SU-DHL-6 (cell line): ENCODE data around the gene HID1.

Experiments
- H2AFZ ChIP-seq: fragments of 200-600 bp; sonication (generic); 2 replicates; pipeline ENCODE4 v1.6.1; 2014; ENCODE audit warnings: low read depth, mild to moderate bottlenecking, moderate library complexity, mixed read lengths, antibody characterized with exemption, low read length; ENCODE audit not compliant: severe bottlenecking
- H3F3A ChIP-seq: fragments of 200-600 bp; shearing (Covaris generic); 2 replicates; pipeline ENCODE4 v1.6.0; 2016; ENCODE audit warnings: antibody characterized with exemption, mild to moderate bottlenecking; ENCODE audit not compliant: insufficient read depth
- H3K27ac ChIP-seq: fragments of 200-600 bp; sonication (generic); 2 replicates; pipeline ENCODE4 v1.5.1; 2016; ENCODE audit warnings: low read depth, mild to moderate bottlenecking, low read length, moderate library complexity, mixed read lengths
- H3K27me3 ChIP-seq: fragments of 200-600 bp; sonication (generic), shearing (Covaris generic); 2 replicates; pipeline ENCODE4 v1.6.0; 2014; ENCODE audit warnings: mild to moderate bottlenecking, low read length
- H3K36me3 ChIP-seq: fragments of 200-600 bp; sonication (generic); 2 replicates; pipeline ENCODE4 v1.6.1; 2014; ENCODE audit warnings: mild to moderate bottlenecking, low read length, mixed read lengths
- H3K4me2 ChIP-seq: fragments of 300-600, 200-600 bp; shearing (Covaris generic), sonication (generic); 2 replicates; pipeline ENCODE4 v1.6.0; 2014; ENCODE audit warnings: low read length, low read depth, mild to moderate bottlenecking; ENCODE audit not compliant: poor library complexity, severe bottlenecking
- H3K4me3 ChIP-seq: fragments of 200-600 bp; sonication (generic); 2 replicates; pipeline ENCODE4 v1.5.1; 2014; ENCODE audit warnings: antibody characterized with exemption, low read length, mild to moderate bottlenecking, mixed read lengths; ENCODE audit not compliant: insufficient read depth, poor library complexity, severe bottlenecking
- H3K79me2 ChIP-seq: fragments of 200-600 bp; sonication (generic); 2 replicates; pipeline ENCODE4 v1.6.1; 2014; ENCODE audit warnings: mild to moderate bottlenecking, low read length, moderate library complexity; ENCODE audit not compliant: insufficient read depth
- H3K9ac ChIP-seq: fragments of 200-600 bp; sonication (generic); 2 replicates; pipeline ENCODE4 v1.7.0; 2014; ENCODE audit warnings: mild to moderate bottlenecking, low read length
- H3K9me2 ChIP-seq: fragments of 200-600 bp; sonication (generic); replicated peaks from 2 replicates; pipeline ENCODE4 v1.6.1; 2014; ENCODE audit warnings: low read length; ENCODE audit not compliant: insufficient read depth
- H3K9me3 ChIP-seq: fragments of 200-600 bp; sonication (generic); 2 replicates; pipeline ENCODE4 v1.6.1; 2014; ENCODE audit warnings: low read length, mixed read lengths; ENCODE audit not compliant: insufficient read depth
- H4K20me1 ChIP-seq: fragments of 200-600 bp; sonication (generic); 2 replicates; pipeline ENCODE4 v1.6.1; 2014; ENCODE audit warnings: low read depth, mild to moderate bottlenecking, antibody characterized with exemption, low read length, moderate library complexity, mixed read lengths
- EZH2phosphoT487 ChIP-seq: fragments of 200-600 bp; sonication (generic), shearing (Covaris generic); conservative IDR thresholded peaks from 2 replicates; pipeline ENCODE4 v1.6.1; 2018; ENCODE audit warnings: mild to moderate bottlenecking, antibody characterized with exemption, low read length, moderate library complexity, mixed read lengths
- TF ChIP-seq, protein P1 (sequence below): fragments of 200-600 bp; sonication (generic); IDR thresholded peaks from one replicate; pipeline ENCODE4 v1.5.1; 2017; ENCODE audit warnings: antibody characterized with exemption, mild to moderate bottlenecking, low read length, moderate library complexity; ENCODE audit not compliant: insufficient read depth, poor library complexity, severe bottlenecking

HID1 gene

DNA sequence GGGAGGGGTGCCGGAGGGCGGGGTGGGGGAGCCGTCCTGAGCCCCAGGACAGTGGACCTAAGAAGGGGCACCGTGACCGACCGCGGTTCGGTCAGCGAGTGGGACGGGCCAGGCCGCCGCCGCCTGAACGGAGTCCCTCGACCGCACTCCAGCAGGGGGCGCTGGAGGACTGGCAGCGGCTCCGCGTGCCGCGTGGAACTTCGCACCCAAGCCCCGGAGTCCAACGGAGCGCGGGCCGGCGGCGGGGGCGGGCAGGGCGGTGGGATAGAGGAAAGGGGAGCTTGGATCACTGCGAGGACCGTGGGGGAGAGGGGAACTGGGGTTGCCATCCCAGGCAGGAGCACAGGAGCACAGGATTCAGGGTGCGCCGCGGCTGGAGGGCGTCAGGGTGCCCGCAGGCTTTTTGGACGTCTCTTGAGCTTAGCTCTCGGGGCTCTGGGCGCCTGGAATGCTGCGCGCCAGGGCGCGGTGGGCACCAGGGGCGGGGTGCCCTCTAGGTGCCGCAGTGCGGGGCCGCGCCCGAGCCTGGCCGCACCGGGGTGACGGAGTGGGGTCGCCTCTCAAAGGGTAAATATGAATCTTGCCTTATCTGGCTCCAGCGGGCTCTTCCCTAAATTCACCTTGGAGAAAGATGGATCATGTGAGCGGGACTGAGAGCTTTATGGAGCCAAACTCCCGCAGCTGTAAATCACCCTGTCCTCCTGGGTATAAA lies 48.9 kb downstream of the HID1 start:
- TF ChIP-seq, protein P1, sequence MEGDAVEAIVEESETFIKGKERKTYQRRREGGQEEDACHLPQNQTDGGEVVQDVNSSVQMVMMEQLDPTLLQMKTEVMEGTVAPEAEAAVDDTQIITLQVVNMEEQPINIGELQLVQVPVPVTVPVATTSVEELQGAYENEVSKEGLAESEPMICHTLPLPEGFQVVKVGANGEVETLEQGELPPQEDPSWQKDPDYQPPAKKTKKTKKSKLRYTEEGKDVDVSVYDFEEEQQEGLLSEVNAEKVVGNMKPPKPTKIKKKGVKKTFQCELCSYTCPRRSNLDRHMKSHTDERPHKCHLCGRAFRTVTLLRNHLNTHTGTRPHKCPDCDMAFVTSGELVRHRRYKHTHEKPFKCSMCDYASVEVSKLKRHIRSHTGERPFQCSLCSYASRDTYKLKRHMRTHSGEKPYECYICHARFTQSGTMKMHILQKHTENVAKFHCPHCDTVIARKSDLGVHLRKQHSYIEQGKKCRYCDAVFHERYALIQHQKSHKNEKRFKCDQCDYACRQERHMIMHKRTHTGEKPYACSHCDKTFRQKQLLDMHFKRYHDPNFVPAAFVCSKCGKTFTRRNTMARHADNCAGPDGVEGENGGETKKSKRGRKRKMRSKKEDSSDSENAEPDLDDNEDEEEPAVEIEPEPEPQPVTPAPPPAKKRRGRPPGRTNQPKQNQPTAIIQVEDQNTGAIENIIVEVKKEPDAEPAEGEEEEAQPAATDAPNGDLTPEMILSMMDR: peak; percentile 45
- no peak for TF ChIP-seq EZH2phosphoT487
- Histone ChIP-seq H3K36me3 (no peaks in the 10 kb centered on the region), H3K4me2 (no peak overlapping the region), H3K27ac (no peak overlapping the region), H2AFZ (no peak overlapping the region), H3F3A (no peaks in the 10 kb centered on the region), H3K9ac (no peak overlapping the region), H3K79me2 (no peaks in the 10 kb centered on the region), H3K9me2 (no peaks in the 10 kb centered on the region), H3K9me3 (no peaks in the 10 kb centered on the region), H3K27me3 (no peaks in the 10 kb centered on the region), H4K20me1 (no peaks in the 10 kb centered on the region), H3K4me3 (no peak overlapping the region)

DNA sequence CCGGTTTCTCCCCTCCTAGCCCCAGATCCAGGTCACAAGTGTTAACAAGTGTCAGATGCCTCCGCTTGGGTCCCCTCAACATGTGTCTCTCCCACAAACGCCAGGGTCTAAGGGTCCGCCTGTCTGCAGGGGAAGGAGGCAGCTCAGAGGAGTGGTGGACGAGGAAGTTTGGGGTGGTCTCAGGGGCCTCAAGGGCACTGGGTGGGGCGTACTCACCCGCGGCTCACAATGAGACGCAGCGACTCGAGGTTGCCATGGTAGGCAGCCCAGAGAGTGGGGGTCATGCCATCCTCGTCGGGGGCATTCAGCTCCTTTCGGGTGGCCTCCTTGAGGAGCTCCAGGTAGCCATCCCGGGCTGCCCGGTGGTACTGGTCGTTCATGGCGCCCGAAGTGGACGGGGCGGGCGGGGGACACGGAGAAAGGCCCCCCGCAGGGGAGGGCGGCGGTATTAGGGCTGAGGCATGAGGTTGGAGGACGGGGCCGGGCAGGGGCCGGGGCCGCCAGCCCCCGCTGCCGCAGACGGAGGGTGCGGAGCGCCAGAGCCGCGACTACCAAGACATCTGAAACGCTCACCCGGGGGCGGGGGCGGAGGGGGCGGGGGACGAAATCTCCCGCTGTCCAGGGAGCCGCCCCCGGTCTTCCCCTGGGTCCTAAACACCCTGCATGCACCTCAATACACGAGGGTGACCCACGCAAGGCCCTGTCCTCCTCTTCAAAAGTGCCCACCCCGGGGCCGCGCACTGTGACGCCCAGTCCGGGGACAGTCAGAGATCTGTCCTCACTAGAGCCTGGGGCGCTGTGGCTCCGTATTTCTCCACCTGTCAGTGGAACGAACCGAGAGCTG lies 49.6 kb downstream of the HID1 start, which contains the start of gene USH1G:
TSS of gene USH1G (minus strand) at position 562 of the 844 bp plus-strand sequence. CDS start at position 380, 182 bp downstream.
- Histone ChIP-seq H3K79me2 (no peaks in the 10 kb centered on the region), H3K27me3 (no peaks in the 10 kb centered on the region)

DNA sequence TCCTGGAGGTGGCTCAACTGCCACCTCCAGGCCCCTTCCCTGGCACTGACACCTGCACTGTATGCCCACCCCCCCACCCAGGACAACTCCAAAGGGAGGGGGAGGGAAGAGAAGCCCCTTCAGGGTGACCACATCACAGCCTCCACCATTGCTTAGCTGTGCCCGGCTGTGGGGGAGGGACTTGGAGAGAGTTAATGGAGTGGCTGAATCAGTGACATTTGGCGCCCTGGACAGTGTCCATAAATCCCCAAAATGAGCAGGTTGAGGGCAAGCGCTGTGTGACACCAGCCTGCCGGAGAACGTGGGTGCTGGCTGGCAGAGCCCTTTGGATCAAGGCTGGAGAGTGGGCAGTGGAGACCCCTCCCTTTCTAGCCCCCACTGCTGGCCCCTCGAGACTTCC lies 50.4 kb downstream of the HID1 start:
- Histone ChIP-seq H3K36me3 (no peaks in the 10 kb centered on the region), H3K9ac (no peak overlapping the region), H3K79me2 (no peaks in the 10 kb centered on the region), H3K4me2 (no peak overlapping the region), H2AFZ (no peak overlapping the region), H3F3A (no peaks in the 10 kb centered on the region), H3K9me2 (no peaks in the 10 kb centered on the region), H3K9me3 (no peaks in the 10 kb centered on the region), H3K4me3 (no peak overlapping the region), H4K20me1 (no peaks in the 10 kb centered on the region), H3K27ac (no peak overlapping the region), H3K27me3 (no peaks in the 10 kb centered on the region)
- TF ChIP-seq, protein P1: no peak
- no peak for TF ChIP-seq EZH2phosphoT487

More for the DNA sequence above, 49.6 kb downstream of the HID1 start, which contains the start of gene USH1G:
- no peak within 1 kb of the TSS for H2AFZ ChIP-seq
- TF ChIP-seq, protein P1: no peak
- no peak for TF ChIP-seq EZH2phosphoT487
- H3K9ac ChIP-seq: no peak within 1 kb of the TSS
- no peaks in the 10 kb centered on the region for H4K20me1 ChIP-seq
- H3K27ac ChIP-seq: no peak within 1 kb of the TSS
- no peaks in the 10 kb centered on the region for H3K36me3 ChIP-seq
- no peak within 1 kb of the TSS for H3K4me3 ChIP-seq
- H3K4me2 ChIP-seq: no peak within 1 kb of the TSS
- no peaks in the 10 kb centered on the region for H3K9me3 ChIP-seq
- H3F3A ChIP-seq: no peaks in the 10 kb centered on the region
- no peaks in the 10 kb centered on the region for H3K9me2 ChIP-seq
